H1 (cell line): ENCODE results near the gene THRB. TPM values are rescaled to one million over a fixed set of nuclear protein-coding genes. Genes with fewer than 3 reads are reported as not detected.
A peak's percentile ranks its signal among the peaks of the same experiment; 100 is the strongest.

ENCODE experiments used
- CTCF ChIA-PET: fragments of 300-600 bp; sonication (Branson Sonifier 250); formaldehyde crosslinking; loops from one replicate; lab custom pipeline; 2021; ENCODE audit not compliant: partially characterized antibody; lab: Charles Lee
- POLR2A ChIA-PET: fragments of 300-600 bp; sonication (Branson Sonifier 250); formaldehyde crosslinking; loops from one replicate; lab custom pipeline; 2021; ENCODE audit warnings: inconsistent platforms; ENCODE audit not compliant: partially characterized antibody; lab: Charles Lee
- DNase-seq, 2 experiments: peaks; one replicate each; pipeline versions ENCODE4 v3.0.0 to v3.0.0-alpha.2; 2010 to 2022; ENCODE audit warnings: low spot score in 2 of 2, low read depth in 1 of 2, mixed read lengths in 1 of 2
- FAIRE-seq: peaks from 2 replicates; lab custom pipeline; 2011; peaks lifted over from hg19 to GRCh38; lab: Jason Lieb, UNC
- H2AFZ ChIP-seq: 2 replicates; pipeline ENCODE4 v1.8.1; 2012; ENCODE audit warnings: low read length, inconsistent platforms
- H2AK5ac ChIP-seq: 2 replicates; pipeline ENCODE4 v1.6.1; 2013; ENCODE audit warnings: low read depth, low read length
- H2BK120ac ChIP-seq: replicated peaks from 2 replicates; pipeline ENCODE3; 2013; ENCODE audit warnings: low read depth, low read length, inconsistent platforms
- H2BK12ac ChIP-seq: 2 replicates; pipeline ENCODE4 v1.6.1; 2013; ENCODE audit warnings: low read depth, low read length
- H2BK15ac ChIP-seq: 2 replicates; pipeline ENCODE4 v1.6.1; 2013; ENCODE audit warnings: low read length
- H2BK20ac ChIP-seq: 2 replicates; pipeline ENCODE4 v1.6.1; 2013; ENCODE audit warnings: low read length
- H2BK5ac ChIP-seq: 2 replicates; pipeline ENCODE4 v1.6.1; 2013; ENCODE audit warnings: low read depth, low read length
- H3K14ac ChIP-seq: 2 replicates; pipeline ENCODE4 v1.6.1; 2013; ENCODE audit warnings: inconsistent platforms; ENCODE audit not compliant: insufficient read length
- H3K18ac ChIP-seq: 2 replicates; pipeline ENCODE4 v1.6.1; 2013; ENCODE audit warnings: low read length; ENCODE audit errors: extremely low read depth
- H3K23ac ChIP-seq: 2 replicates; pipeline ENCODE4 v1.6.1; 2013; ENCODE audit warnings: inconsistent platforms; ENCODE audit not compliant: insufficient read length
- H3K23me2 ChIP-seq: 2 replicates; pipeline ENCODE4 v1.6.1; 2013; ENCODE audit warnings: low read depth, low read length
- H3K27ac ChIP-seq: 2 replicates; pipeline ENCODE4 v1.6.1; 2011; ENCODE audit warnings: low read depth, low read length, inconsistent platforms
- H3K27me3 ChIP-seq, 4 experiments: replicated peaks in 1 of 4; 1 replicate in 1 of 4; 2 replicates in 3 of 4; pipeline versions ENCODE4 v1.6.1 to v1.8.1; 2011 to 2013; ENCODE audit warnings: low read length in 3 of 4, mild to moderate bottlenecking in 3 of 4, inconsistent platforms in 2 of 4, mixed read lengths in 2 of 4, moderate library complexity in 1 of 4; ENCODE audit not compliant: control insufficient read depth in 3 of 4, insufficient read depth in 3 of 4; ENCODE audit errors: extremely low read depth in 1 of 4
- H3K36me3 ChIP-seq, 4 experiments: 2 replicates each; pipeline versions ENCODE4 v1.6.1 to v1.8.1; 2011 to 2013; ENCODE audit warnings: mild to moderate bottlenecking in 4 of 4, low read length in 3 of 4, moderate library complexity in 2 of 4, control low read depth in 1 of 4, inconsistent platforms in 1 of 4; ENCODE audit not compliant: insufficient read depth in 4 of 4, control insufficient read depth in 2 of 4
- H3K4ac ChIP-seq: replicated peaks from 2 replicates; pipeline ENCODE3; 2013; ENCODE audit warnings: low read length, low read depth, mixed read lengths, inconsistent platforms; ENCODE audit not compliant: insufficient read length
- H3K4me1 ChIP-seq, 4 experiments: replicated peaks in 1 of 4; 1 replicate in 1 of 4; 2 replicates in 3 of 4; pipeline versions ENCODE4 v1.6.1 to v1.8.1; 2011 to 2013; ENCODE audit warnings: low read length in 3 of 4, inconsistent platforms in 2 of 4, mixed read lengths in 1 of 4; ENCODE audit not compliant: insufficient read depth in 4 of 4, control insufficient read depth in 3 of 4
- H3K4me2 ChIP-seq, 2 experiments: 2 replicates each; pipeline versions ENCODE4 v1.6.1 to v1.8.1; 2011 to 2013; ENCODE audit warnings: low read depth in 2 of 2, low read length in 2 of 2, control low read depth in 1 of 2, inconsistent platforms in 1 of 2, mild to moderate bottlenecking in 1 of 2; ENCODE audit not compliant: insufficient read depth in 1 of 2
- H3K4me3 ChIP-seq, 4 experiments: fragments of 200-600, 300-600 bp in 1 of 4; sonication (generic), shearing (Covaris generic), sonication (Bioruptor Twin) in 1 of 4; 2 replicates each; pipeline versions ENCODE4 v1.5.1 to v1.8.1; 2011 to 2016; ENCODE audit warnings: low read length in 4 of 4, low read depth in 3 of 4, control low read depth in 2 of 4, inconsistent platforms in 2 of 4, mild to moderate bottlenecking in 2 of 4, mixed read lengths in 1 of 4, moderate library complexity in 1 of 4; ENCODE audit not compliant: insufficient read depth in 2 of 4; ENCODE audit errors: extremely low read depth in 1 of 4
- H3K56ac ChIP-seq: replicated peaks from 2 replicates; pipeline ENCODE3; 2013; ENCODE audit warnings: low read depth, mild to moderate bottlenecking, mixed read lengths, low read length, inconsistent platforms; ENCODE audit not compliant: insufficient read length
- H3K79me1 ChIP-seq: 2 replicates; pipeline ENCODE4 v1.6.1; 2013; ENCODE audit warnings: low read depth, low read length, control low read depth
- H3K79me2 ChIP-seq, 2 experiments: 2 replicates each; pipeline versions ENCODE4 v1.6.1 to v1.8.1; 2012 to 2013; ENCODE audit warnings: low read length in 2 of 2, mild to moderate bottlenecking in 2 of 2, inconsistent platforms in 1 of 2; ENCODE audit not compliant: insufficient read depth in 2 of 2, control insufficient read depth in 1 of 2
- H3K9ac ChIP-seq, 4 experiments: replicated peaks in 1 of 4; 1 replicate in 1 of 4; 2 replicates in 3 of 4; pipeline versions ENCODE4 v1.6.1 to v1.8.1; 2011 to 2013; ENCODE audit warnings: low read depth in 3 of 4, low read length in 3 of 4, control low read depth in 2 of 4, mild to moderate bottlenecking in 2 of 4, moderate library complexity in 2 of 4, inconsistent platforms in 1 of 4; ENCODE audit errors: extremely low read depth in 1 of 4
- H3K9me3 ChIP-seq, 2 experiments: 2 replicates each; pipeline versions ENCODE4 v1.6.1 to v1.8.1; 2012 to 2013; ENCODE audit warnings: mild to moderate bottlenecking in 2 of 2, moderate library complexity in 2 of 2, control low read depth in 1 of 2, inconsistent platforms in 1 of 2, low read depth in 1 of 2, low read length in 1 of 2, mixed read lengths in 1 of 2; ENCODE audit not compliant: insufficient read depth in 2 of 2
- H4K20me1 ChIP-seq, 2 experiments: replicated peaks in 1 of 2; 2 replicates each; pipeline versions ENCODE3 to v1.8.1; 2011 to 2013; ENCODE audit warnings: inconsistent platforms in 2 of 2, low read length in 2 of 2, mild to moderate bottlenecking in 1 of 2; ENCODE audit not compliant: insufficient read depth in 2 of 2, control insufficient read depth in 1 of 2
- H4K5ac ChIP-seq: 2 replicates; pipeline ENCODE4 v1.6.1; 2013; ENCODE audit warnings: low read length, low read depth, mixed read lengths, inconsistent platforms; ENCODE audit not compliant: insufficient read length
- H4K8ac ChIP-seq: 2 replicates; pipeline ENCODE4 v1.8.0; 2013; ENCODE audit warnings: mild to moderate bottlenecking, moderate library complexity, low read length, inconsistent platforms; ENCODE audit not compliant: insufficient read depth; ENCODE audit errors: extremely low read depth
- H4K91ac ChIP-seq: replicated peaks from 2 replicates; pipeline ENCODE3; 2013; ENCODE audit warnings: low read length, mixed read lengths, inconsistent platforms; ENCODE audit not compliant: insufficient read length
- CTBP2 ChIP-seq: IDR thresholded peaks from 2 replicates; pipeline ENCODE4 v1.7.0; 2011; ENCODE audit warnings: borderline replicate concordance, mild to moderate bottlenecking, moderate library complexity, mixed read lengths, low read length; ENCODE audit not compliant: insufficient read depth, insufficient read length
- POLR2AphosphoS5 ChIP-seq: IDR thresholded peaks from 2 replicates; pipeline ENCODE4 v1.6.1; 2011; ENCODE audit warnings: low read depth, low read length
- RAD21 ChIP-seq, 2 experiments: IDR thresholded peaks in 1 of 2; conservative IDR thresholded peaks in 1 of 2; 2 replicates each; pipeline ENCODE4 v1.6.1; 2011; ENCODE audit warnings: low read depth in 2 of 2, low read length in 2 of 2, improper control_type of control experiment in 1 of 2, inconsistent platforms in 1 of 2, mild to moderate bottlenecking in 1 of 2, moderate library complexity in 1 of 2
- SP2 ChIP-seq: IDR thresholded peaks from 2 replicates; pipeline ENCODE4 v1.6.1; 2012; ENCODE audit warnings: mild to moderate bottlenecking, low read length, inconsistent platforms
- WGBS, 2 experiments: shearing (Covaris generic) in 1 of 2; methylation state at CpG; one replicate each; pipeline versions ENCODE4 v1.1.6 to v1.1.7; 2013 to 2015; ENCODE audit warnings: low lambda C conversion rate in 2 of 2, mixed read lengths in 2 of 2, inconsistent platforms in 1 of 2, low coverage in 1 of 2, missing lambda C conversion rate in 1 of 2; ENCODE audit not compliant: insufficient replicate concordance in 2 of 2, insufficient coverage in 1 of 2, insufficient read length in 1 of 2; ENCODE audit errors: extremely low coverage in 1 of 2, missing lambda C conversion rate in 1 of 2; 5-methylcytosine and 5-hydroxymethylcytosine counted together
- polyA plus RNA-seq, 7 experiments: library from polyadenylated mRNA; depleted of rRNA in 3 of 7; stranded (reverse) in 5 of 7; unstranded in 2 of 7; fragments of >200 nt in 5 of 7; fragments of 200-250 nt in 2 of 7; gene quantifications; 1 replicate in 5 of 7; 2 replicates in 1 of 7; 4 replicates in 1 of 7; pipeline versions ENCODE4 v1.2.1 to v1.2.3, GENCODE V29; 2011 to 2013; ENCODE audit warnings: missing spikeins in 2 of 7, mixed read lengths in 2 of 7
- total RNA-seq: library from RNA; stranded (reverse); fragmentation: NEBNext Ultra II Directional; extraction: Animal tissue kit (Norgen Biotek cat#: 25700); gene quantifications from 2 replicates; pipeline ENCODE4 v1.2.1, GENCODE V29; 2021
- TF ChIP-seq, protein P1 (sequence below), 3 experiments: IDR thresholded peaks; 1 replicate in 2 of 3; 2 replicates in 1 of 3; pipeline versions ENCODE4 v1.5.1 to v1.6.1; 2011; ENCODE audit warnings: low read length in 3 of 3, mild to moderate bottlenecking in 3 of 3, inconsistent platforms in 2 of 3, low read depth in 1 of 3, moderate library complexity in 1 of 3; ENCODE audit not compliant: insufficient read depth in 1 of 3; ENCODE audit errors: control extremely low read depth in 1 of 3

Gene THRB
- total and polyA plus RNA-seq, 2 of the 8 experiments (the other 6 are each of a cell fraction or from before 2014, with no cell fraction given) = 0.98 to 3.9 TPM

DNA sequence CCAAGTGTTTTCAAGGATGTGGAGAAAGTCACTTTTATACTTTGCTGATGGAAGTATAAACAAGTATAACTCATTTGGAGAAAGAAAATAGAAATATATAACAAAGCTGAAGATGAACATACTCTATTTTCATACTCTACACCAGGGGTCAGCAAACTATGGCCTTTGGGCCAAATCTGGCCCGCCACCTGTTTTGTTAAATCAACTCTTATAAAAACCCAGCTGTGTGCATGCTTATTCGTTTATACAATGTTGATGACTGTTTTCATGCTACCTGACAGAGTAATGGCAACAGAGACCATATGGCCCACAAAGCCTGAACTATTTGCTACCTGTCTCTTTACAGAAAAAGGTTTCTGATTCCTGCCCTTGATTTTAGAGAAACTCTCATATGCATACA, 425.6 kb downstream of the THRB start:
- no peak overlapping the region for H2AFZ ChIP-seq
- TF ChIP-seq RAD21 (IDR thresholded peaks at IDR 0.05 in 1 of 2, conservative IDR thresholded peaks at IDR 0.05 in 1 of 2; ENCODE audit: low read depth in 2 of 2, low read length in 2 of 2) (peak; percentile 75), SP2 (no peak), CTBP2 (no peak), POLR2AphosphoS5 (no peak)
- TF ChIP-seq, protein P1, sequence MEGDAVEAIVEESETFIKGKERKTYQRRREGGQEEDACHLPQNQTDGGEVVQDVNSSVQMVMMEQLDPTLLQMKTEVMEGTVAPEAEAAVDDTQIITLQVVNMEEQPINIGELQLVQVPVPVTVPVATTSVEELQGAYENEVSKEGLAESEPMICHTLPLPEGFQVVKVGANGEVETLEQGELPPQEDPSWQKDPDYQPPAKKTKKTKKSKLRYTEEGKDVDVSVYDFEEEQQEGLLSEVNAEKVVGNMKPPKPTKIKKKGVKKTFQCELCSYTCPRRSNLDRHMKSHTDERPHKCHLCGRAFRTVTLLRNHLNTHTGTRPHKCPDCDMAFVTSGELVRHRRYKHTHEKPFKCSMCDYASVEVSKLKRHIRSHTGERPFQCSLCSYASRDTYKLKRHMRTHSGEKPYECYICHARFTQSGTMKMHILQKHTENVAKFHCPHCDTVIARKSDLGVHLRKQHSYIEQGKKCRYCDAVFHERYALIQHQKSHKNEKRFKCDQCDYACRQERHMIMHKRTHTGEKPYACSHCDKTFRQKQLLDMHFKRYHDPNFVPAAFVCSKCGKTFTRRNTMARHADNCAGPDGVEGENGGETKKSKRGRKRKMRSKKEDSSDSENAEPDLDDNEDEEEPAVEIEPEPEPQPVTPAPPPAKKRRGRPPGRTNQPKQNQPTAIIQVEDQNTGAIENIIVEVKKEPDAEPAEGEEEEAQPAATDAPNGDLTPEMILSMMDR (IDR thresholded peaks at IDR 0.05; ENCODE audit: control extremely low read depth in 1 of 3, insufficient read depth in 1 of 3, low read depth in 1 of 3, low read length in 3 of 3) = peak in 2 of 3 experiments; percentile 19 to 53; a peak in 3 of 4 replicates

More for the DNA sequence above, 425.6 kb downstream of the THRB start:
- Histone ChIP-seq H3K4ac (no peak overlapping the region), H4K5ac (no peak overlapping the region), H2BK15ac (no peak overlapping the region), H2BK20ac (no peak overlapping the region), H3K9me3 (no peaks in the 10 kb centered on the region), H3K79me2 (no peaks in the 10 kb centered on the region), H3K9ac (no peak overlapping the region), H2BK120ac (no peak overlapping the region), H2BK5ac (no peak overlapping the region), H3K36me3 (no peaks in the 10 kb centered on the region), H3K79me1 (no peaks in the 10 kb centered on the region), H3K4me1 (no peaks in the 10 kb centered on the region), H3K4me3 (no peak overlapping the region), H2AK5ac (no peak overlapping the region), H3K27me3 (no peaks in the 10 kb centered on the region), H3K27ac (no peak overlapping the region), H4K20me1 (no peaks in the 10 kb centered on the region), H3K14ac (no peak overlapping the region), H4K8ac (no peak overlapping the region), H3K23ac (no peak overlapping the region), H4K91ac (no peak overlapping the region), H3K4me2 (no peak overlapping the region), H3K18ac (no peak overlapping the region), H3K23me2 (no peaks in the 10 kb centered on the region), H2BK12ac (no peak overlapping the region), H3K56ac (no peak overlapping the region)
- 78% methylated on average over 2 of the region's 2 CpGs; no CpG with 5 or more reads in 1 of the 2 experiments for WGBS, 2 experiments
- ChIA-PET POLR2A (no interaction called here), CTCF (interaction anchor here (0.6 to 2.8 kb wide), 9 partner anchors 20 to 615 kb away, joined by 3 to 9 read pairs (median 5); no protein-coding TSS in a partner anchor)
- DNase-seq = no peak
- no peak for FAIRE-seq
